Upper lobe of right lung (tissue), 1 donor: ENCODE measurements around the gene DHX8. TPM values are rescaled to one million over a fixed set of nuclear protein-coding genes. Genes with fewer than 3 reads are reported as not detected.
"Not testable (repeated sequence)": the region's sequence is repeated elsewhere in the genome, so short reads cannot be mapped to it uniquely, and the experiment has no call there.

Experiments
- ATAC-seq: fragments of 200-7000 bp; cut with Tn5 transposase; one replicate; pipeline ENCODE4 v1.9.1; 2020; ENCODE audit warnings: mild to moderate bottlenecking, moderate library complexity
- DNase-seq: peaks from one replicate; pipeline ENCODE4 v3.0.0-alpha.2; 2020
- H3K27ac ChIP-seq: fragments of 200-600 bp; one replicate; pipeline ENCODE4 v1.8.0; 2022
- H3K27me3 ChIP-seq: fragments of 200-600 bp; one replicate; pipeline ENCODE4 v1.8.0; 2022; ENCODE audit warnings: mild to moderate bottlenecking
- H3K36me3 ChIP-seq: fragments of 200-600 bp; one replicate; pipeline ENCODE4 v1.8.0; 2022
- H3K4me1 ChIP-seq: fragments of 200-600 bp; one replicate; pipeline ENCODE4 v1.8.0; 2022
- H3K4me3 ChIP-seq: fragments of 200-600 bp; one replicate; pipeline ENCODE4 v1.8.0; 2022; ENCODE audit warnings: mild to moderate bottlenecking
- H3K9me3 ChIP-seq: fragments of 200-600 bp; one replicate; pipeline ENCODE4 v1.8.0; 2022
- intact Hi-C: fragments of 100-400 bp; cut with DNase I; formaldehyde crosslinking; loops from one replicate; pipeline ENCODE4 v1.11.0; 2022
- total RNA-seq: library from RNA; stranded (reverse); fragmentation: NEBNext Ultra II Directional; extraction: Animal tissue kit (Norgen Biotek cat#: 25700); gene quantifications from one replicate; pipeline ENCODE4 v1.2.1, GENCODE V29; 2021
- TF ChIP-seq, protein P1 (sequence below): fragments of 200-600 bp; IDR thresholded peaks from one replicate; pipeline ENCODE4 v1.8.0; 2022; ENCODE audit warnings: antibody characterized with exemption
- donor health status: DM: no; HTN: yes; CAD: no; lungs with severe emphysema.

The DHX8 gene
- total RNA-seq, 1 donor from 2014 or later: 50.8 TPM

- no peaks in the 10 kb centered on the region for H3K36me3 ChIP-seq
- H3K4me3 ChIP-seq: no peak overlapping the region
- TF ChIP-seq, protein P1, sequence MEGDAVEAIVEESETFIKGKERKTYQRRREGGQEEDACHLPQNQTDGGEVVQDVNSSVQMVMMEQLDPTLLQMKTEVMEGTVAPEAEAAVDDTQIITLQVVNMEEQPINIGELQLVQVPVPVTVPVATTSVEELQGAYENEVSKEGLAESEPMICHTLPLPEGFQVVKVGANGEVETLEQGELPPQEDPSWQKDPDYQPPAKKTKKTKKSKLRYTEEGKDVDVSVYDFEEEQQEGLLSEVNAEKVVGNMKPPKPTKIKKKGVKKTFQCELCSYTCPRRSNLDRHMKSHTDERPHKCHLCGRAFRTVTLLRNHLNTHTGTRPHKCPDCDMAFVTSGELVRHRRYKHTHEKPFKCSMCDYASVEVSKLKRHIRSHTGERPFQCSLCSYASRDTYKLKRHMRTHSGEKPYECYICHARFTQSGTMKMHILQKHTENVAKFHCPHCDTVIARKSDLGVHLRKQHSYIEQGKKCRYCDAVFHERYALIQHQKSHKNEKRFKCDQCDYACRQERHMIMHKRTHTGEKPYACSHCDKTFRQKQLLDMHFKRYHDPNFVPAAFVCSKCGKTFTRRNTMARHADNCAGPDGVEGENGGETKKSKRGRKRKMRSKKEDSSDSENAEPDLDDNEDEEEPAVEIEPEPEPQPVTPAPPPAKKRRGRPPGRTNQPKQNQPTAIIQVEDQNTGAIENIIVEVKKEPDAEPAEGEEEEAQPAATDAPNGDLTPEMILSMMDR: no peak
- ATAC-seq: no peak
- intact Hi-C loops: no loop called here
- H3K4me1 ChIP-seq: peaks cover 3% of the 10 kb centered on the region
- H3K27me3 ChIP-seq: no peaks in the 10 kb centered on the region
- no peaks in the 10 kb centered on the region for H3K9me3 ChIP-seq
- DNase-seq: no peak
- no peak overlapping the region for H3K27ac ChIP-seq
These were observed 12.1 kb upstream of the DHX8 start for GRCh38 chr17:43471585-43472160.

DNA sequence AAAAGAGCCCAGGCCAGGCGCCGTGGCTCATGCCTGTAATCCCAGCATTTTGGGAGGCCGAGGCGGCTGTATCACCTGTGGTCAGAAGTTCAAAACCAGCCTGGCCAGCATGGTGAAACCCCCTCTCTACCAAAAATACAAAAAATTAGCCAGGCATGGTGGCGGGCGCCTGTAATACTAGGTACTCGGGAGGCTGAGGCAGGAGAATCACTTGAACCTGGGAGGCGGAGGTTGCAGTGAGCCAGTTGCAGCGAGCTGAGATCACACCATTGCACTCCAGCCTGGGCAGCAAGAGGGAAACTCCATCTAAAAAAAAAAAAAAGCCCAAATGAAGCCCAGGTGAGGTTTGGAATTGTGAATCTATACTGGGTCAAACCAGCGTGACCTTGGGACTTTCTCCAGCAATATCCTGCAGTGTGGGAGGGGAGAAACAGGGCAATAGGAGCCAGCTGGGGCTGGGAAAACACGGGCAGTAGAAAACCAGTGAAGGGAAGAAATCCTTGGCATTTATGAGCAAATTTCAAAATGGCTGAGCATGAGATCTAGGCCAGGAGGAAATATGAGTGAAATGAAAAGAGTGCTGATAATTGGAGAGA lies 8.2 kb upstream of the DHX8 start:
- no peak overlapping the region for H3K27ac ChIP-seq
- ATAC-seq: no peak
- no peaks in the 10 kb centered on the region for H3K4me1 ChIP-seq
- H3K4me3 ChIP-seq: no peak overlapping the region
- TF ChIP-seq, protein P1: no peak
- no peaks in the 10 kb centered on the region for H3K36me3 ChIP-seq
- intact Hi-C loops: no loop called here
- DNase-seq: no peak
- no peaks in the 10 kb centered on the region for H3K9me3 ChIP-seq
- H3K27me3 ChIP-seq: no peaks in the 10 kb centered on the region

- DNase-seq, H3K4me3 ChIP-seq, H3K4me1 ChIP-seq, H3K9me3 ChIP-seq, H3K27me3 ChIP-seq, H3K36me3 ChIP-seq, ATAC-seq, H3K27ac ChIP-seq, intact Hi-C loops: not testable (repeated sequence)
These were observed 7.5 kb upstream of the DHX8 start for GRCh38 chr17:43476306-43476705.

- no peak overlapping the region for H3K27ac ChIP-seq
- no peaks in the 10 kb centered on the region for H3K9me3 ChIP-seq
- no peak for DNase-seq
- no peaks in the 10 kb centered on the region for H3K36me3 ChIP-seq
- peaks cover 2% of the 10 kb centered on the region for H3K4me1 ChIP-seq
- intact Hi-C loops: no loop called here
- ATAC-seq: no peak
- no peaks in the 10 kb centered on the region for H3K27me3 ChIP-seq
- TF ChIP-seq, protein P1: no peak
- no peak overlapping the region for H3K4me3 ChIP-seq
These were observed 5.7 kb upstream of the DHX8 start for GRCh38 chr17:43477832-43478634.

DNA sequence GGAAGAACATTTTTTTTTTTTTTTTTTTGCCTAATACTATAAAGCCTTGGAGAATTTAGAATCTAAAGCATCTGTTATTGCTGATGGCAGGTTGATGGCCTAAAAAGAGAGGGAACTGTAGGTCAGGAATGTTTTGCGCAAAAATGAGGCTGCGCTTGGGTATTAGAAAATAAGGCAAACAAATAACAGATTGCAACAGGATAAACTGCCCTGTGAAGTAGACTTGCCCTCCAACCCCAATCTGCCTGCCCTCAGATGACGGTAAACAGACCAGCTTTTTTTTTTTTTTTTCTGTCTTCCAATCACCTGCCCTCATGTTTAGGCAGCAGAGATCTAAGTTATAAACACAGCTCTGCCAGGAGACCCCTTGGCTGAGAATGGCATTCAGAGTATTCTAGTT lies 3.8 kb upstream of the DHX8 start:
- intact Hi-C loops: loop anchor here (2.0 kb wide), 1 partner anchor 83 kb away; no protein-coding TSS in a partner anchor

More for the DNA sequence above, 3.8 kb upstream of the DHX8 start:
- Histone ChIP-seq H3K9me3 (no peaks in the 10 kb centered on the region), H3K4me1 (peaks cover 11% of the 10 kb centered on the region), H3K27ac (no peak overlapping the region), H3K36me3 (no peaks in the 10 kb centered on the region), H3K27me3 (no peaks in the 10 kb centered on the region), H3K4me3 (no peak overlapping the region)
- TF ChIP-seq, protein P1: no peak
- no peak for ATAC-seq
- no peak for DNase-seq
